Measurements from ENCODE around the gene STXBP3. TPM values are rescaled to one million over a fixed set of nuclear protein-coding genes. Genes with fewer than 3 reads are reported as not detected.

Gene STXBP3
- total and polyA plus RNA-seq, 2 of the 4 experiments (the other 2 are of a cell fraction) = 19.1 to 19.7 TPM

DNA sequence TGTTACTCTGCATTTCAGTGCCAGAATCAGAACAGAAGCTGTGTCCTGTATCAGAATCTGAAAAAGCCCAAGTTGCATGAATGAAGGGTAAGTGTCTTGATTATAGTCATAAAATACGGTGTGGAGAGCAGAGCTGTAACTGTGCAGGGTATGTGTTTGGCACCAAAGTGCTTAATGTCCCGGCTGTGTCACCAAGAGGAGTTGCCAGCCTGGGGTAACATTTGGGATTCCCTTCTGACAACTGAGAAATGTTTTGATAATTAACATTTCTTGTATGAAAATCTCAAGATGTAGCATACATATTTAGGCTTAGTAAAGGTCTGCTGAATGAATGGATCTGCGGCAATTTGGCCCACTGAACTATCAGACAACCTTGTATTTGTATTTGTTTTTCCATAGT, 77.2 kb downstream of the STXBP3 start:
- 0% methylated on average over 1 of the region's 3 CpGs; no CpG with 5 or more reads in 1 of the 2 experiments for WGBS, 2 experiments (ENCODE audit: extremely low coverage in 2 of 2, insufficient read length in 1 of 2)
- no peak for ATAC-seq (ENCODE audit: low read depth)

More for the DNA sequence above, 77.2 kb downstream of the STXBP3 start:
- Histone ChIP-seq H3K9me1 (ENCODE audit: insufficient read depth, low read length) (peaks cover 3% of the 10 kb centered on the region; the same call in 1 of the 2 replicates), H4K5ac (ENCODE audit: low read depth, low read length) (no peak overlapping the region), H3K18ac (ENCODE audit: low read depth, low read length) (no peak overlapping the region), H3K9ac (ENCODE audit: low read depth, low read length) (no peak overlapping the region), H3K79me1 (ENCODE audit: low read depth in 1 of 2, low read length in 2 of 2) (peaks cover 0 to 4% of the 10 kb centered on the region in 2 experiments; a peak in 1 of 4 replicates), H2BK120ac (ENCODE audit: low read depth, low read length) (no peak overlapping the region), H3K27me3 (ENCODE audit: control insufficient read depth, insufficient read depth, low read length) (no peaks in the 10 kb centered on the region), H4K20me1 (ENCODE audit: insufficient read depth, low read length) (no peaks in the 10 kb centered on the region), H2BK20ac (ENCODE audit: low read depth, low read length) (no peak overlapping the region), H3K56ac (ENCODE audit: extremely low read depth, insufficient read depth, low read length) (no peak overlapping the region), H3K23ac (ENCODE audit: low read depth, low read length) (no peak overlapping the region), H2AK9ac (replicated peaks; ENCODE audit: low read depth, low read length, poor library complexity) (no peak overlapping the region), H2AK5ac (ENCODE audit: low read depth, low read length) (no peak overlapping the region), H4K91ac (ENCODE audit: insufficient read depth, low read depth, low read length) (no peak overlapping the region), H3K4ac (ENCODE audit: low read depth, low read length) (no peak overlapping the region), H2AFZ (replicated peaks; ENCODE audit: low read length, poor library complexity) (no peak overlapping the region), H4K8ac (ENCODE audit: low read depth in 2 of 2, low read length in 2 of 2) (no peak overlapping the region), H3K14ac (replicated peaks; ENCODE audit: low read depth, low read length) (no peak overlapping the region), H2BK15ac (ENCODE audit: low read depth, low read length) (no peak overlapping the region), H3K4me1 (ENCODE audit: control insufficient read depth, insufficient read depth, low read length) (peaks cover 4% of the 10 kb centered on the region; the same call in 1 of the 2 replicates), H3K36me3 (ENCODE audit: control insufficient read depth, insufficient read depth, low read length) (no peaks in the 10 kb centered on the region), H3K4me3 (ENCODE audit: insufficient read depth, low read depth, low read length) (no peak overlapping the region), H3K4me2 (ENCODE audit: low read depth, low read length) (no peak overlapping the region), H3K27ac (ENCODE audit: insufficient read depth, low read length) (no peak overlapping the region), H3K9me3 (ENCODE audit: control insufficient read depth, insufficient read depth, low read length) (no peaks in the 10 kb centered on the region), H2BK5ac (ENCODE audit: low read depth, low read length, poor library complexity, severe bottlenecking) (no peak overlapping the region)
- no peak for TF ChIP-seq CTCF (conservative IDR thresholded peaks at IDR 0.05; ENCODE audit: low read depth, low read length)
- no peak for TF ChIP-seq RCOR1 (IDR thresholded peaks at IDR 0.05; ENCODE audit: insufficient replicate concordance, low read length)
- no peak for TF ChIP-seq RAD21 (IDR thresholded peaks at IDR 0.05; ENCODE audit: low read length)
- no peak for TF ChIP-seq FOS (IDR thresholded peaks at IDR 0.05; ENCODE audit: low read depth, low read length)
- no peak for TF ChIP-seq CHD1 (IDR thresholded peaks at IDR 0.05; ENCODE audit: low read depth, low read length)
- no peak for TF ChIP-seq NFE2L2 (IDR thresholded peaks at IDR 0.05; ENCODE audit: low read depth, low read length)
- no peak for TF ChIP-seq POLR2A (IDR thresholded peaks at IDR 0.05; ENCODE audit: low read depth, low read length)
- no peak for TF ChIP-seq ELK1 (IDR thresholded peaks at IDR 0.05; ENCODE audit: borderline replicate concordance, low read depth, low read length)
- TF ChIP-seq MAZ (IDR thresholded peaks at IDR 0.05; ENCODE audit: borderline replicate concordance, low read depth, low read length) = no peak
- no peak for TF ChIP-seq MXI1 (IDR thresholded peaks at IDR 0.05; ENCODE audit: borderline replicate concordance, low read depth, low read length)
- TF ChIP-seq RFX5 (IDR thresholded peaks at IDR 0.05; ENCODE audit: low read depth, low read length) = no peak
- TF ChIP-seq BHLHE40 (IDR thresholded peaks at IDR 0.05; ENCODE audit: low read depth, low read length) = no peak
- no peak for DNase-seq
- dilution Hi-C loops (cut with HindIII; ENCODE audit: low sequenced_read_pairs, unreplicated experiment) = no loop called here
- no TSS peak for BruUV-seq (replicated peaks)
- CTCF ChIA-PET = no interaction called here
- intact Hi-C loops (cut with micrococcal nuclease) = no loop called here
- POLR2A ChIA-PET (ENCODE audit: unreplicated experiment) = no interaction called here
- in situ Hi-C loops (cut with MboI; ENCODE audit: low sequenced_read_pairs) = no loop called here

Data from IMR-90 (cell line).